GM12891 (cell line): ENCODE results near the gene MOGAT2.

ENCODE experiments used
- POLR2A ChIP-seq: IDR thresholded peaks from 2 replicates; pipeline ENCODE4 v1.6.1; 2011; ENCODE audit warnings: low read depth, low read length, control low read depth
- POLR2AphosphoS5 ChIP-seq: IDR thresholded peaks from 2 replicates; pipeline ENCODE4 v1.6.1; 2011; ENCODE audit warnings: low read depth, low read length, control low read depth
- TAF1 ChIP-seq: IDR thresholded peaks from 2 replicates; pipeline ENCODE4 v1.6.1; 2011; ENCODE audit warnings: low read depth, low read length, control low read depth

GRCh38 chr11:75762158-75762557 lies 44.5 kb downstream of the MOGAT2 start:
- no peak for TF ChIP-seq POLR2A
- TF ChIP-seq POLR2AphosphoS5, result no peak
- TF ChIP-seq TAF1, result no peak
